GM10847 (cell line): Measurements from ENCODE around the gene TLDC2.

Experiments
- POLR2A ChIP-seq: IDR thresholded peaks from 2 replicates; pipeline ENCODE4 v1.6.1; 2011; ENCODE audit not compliant: insufficient read length; ENCODE audit errors: extremely low read depth

TLDC2 gene

DNA sequence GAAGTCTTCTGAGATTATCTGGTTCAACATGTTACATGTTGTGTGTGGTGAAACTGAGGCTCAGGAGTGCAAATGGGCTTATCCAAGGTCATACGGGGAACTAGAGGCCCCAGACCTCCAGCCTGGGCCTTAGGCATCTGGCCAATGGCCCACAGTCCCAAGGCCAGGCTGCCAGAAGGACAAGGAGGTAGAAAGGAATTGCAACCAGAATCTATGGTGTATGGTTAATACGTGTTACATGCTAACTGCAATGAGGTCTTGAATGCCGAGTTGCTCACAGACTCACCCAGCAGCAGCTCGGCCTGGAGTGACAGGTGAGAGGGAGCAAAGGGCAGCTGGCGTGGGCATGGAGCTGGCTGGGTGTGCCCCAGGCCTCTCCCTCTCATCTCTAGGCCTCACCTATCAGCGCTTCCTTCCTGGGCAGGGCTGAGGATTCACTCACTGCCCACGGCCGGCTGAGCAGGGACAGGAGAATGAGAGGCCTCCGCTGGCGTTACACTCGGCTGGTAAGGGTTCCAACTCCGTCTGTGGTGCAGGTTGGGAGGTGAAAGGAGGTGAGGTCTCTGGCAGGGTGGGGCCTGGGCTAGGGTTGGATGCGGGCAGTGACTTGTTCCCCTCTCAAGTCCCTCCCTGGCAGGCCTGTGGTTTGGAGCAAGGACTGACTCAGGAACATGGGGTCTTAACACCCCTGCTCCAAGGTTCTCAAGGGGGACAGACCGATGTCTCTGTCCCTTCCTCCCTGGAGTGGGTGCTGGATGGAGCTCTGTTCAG is at the start of gene TLDC2:
Gene TLDC2, plus strand, starts transcription at position 437 of the 771 bp plus-strand sequence. Its CDS starts 37 bp downstream, at position 474.
- TF ChIP-seq POLR2A: no peak

DNA sequence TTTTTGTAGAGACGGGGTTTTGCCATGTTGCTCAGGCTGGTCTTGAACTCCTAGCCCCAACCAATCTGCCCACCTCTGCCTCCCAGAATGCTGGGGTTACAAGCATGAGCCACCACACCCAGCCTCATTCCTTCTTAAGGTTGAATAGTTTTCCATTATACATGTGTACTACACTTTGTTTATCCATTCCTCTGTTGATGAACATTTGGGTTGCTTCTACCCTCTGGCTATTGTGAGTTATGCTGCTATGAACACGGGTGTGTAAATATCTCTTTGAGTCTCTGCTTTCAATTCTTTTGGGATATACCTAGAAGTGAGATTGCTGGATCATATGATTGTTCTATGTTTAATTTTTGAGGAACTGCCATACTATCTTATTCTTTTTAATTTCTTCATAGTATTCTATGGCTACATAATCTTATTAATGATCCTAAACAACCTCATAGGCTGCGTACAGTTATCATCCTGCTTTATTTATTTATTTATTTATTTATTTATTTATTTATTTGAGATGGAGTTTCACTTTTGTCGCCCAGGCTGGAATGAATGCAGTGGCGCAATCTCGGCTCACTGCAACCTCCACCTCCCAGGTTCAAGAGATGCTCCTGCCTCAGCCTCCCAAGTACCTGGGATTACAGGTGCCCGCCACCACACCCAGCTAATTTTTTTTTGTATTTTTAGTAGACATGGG is 49.2 kb upstream of the TLDC2 start:
- no peak for TF ChIP-seq POLR2A

DNA sequence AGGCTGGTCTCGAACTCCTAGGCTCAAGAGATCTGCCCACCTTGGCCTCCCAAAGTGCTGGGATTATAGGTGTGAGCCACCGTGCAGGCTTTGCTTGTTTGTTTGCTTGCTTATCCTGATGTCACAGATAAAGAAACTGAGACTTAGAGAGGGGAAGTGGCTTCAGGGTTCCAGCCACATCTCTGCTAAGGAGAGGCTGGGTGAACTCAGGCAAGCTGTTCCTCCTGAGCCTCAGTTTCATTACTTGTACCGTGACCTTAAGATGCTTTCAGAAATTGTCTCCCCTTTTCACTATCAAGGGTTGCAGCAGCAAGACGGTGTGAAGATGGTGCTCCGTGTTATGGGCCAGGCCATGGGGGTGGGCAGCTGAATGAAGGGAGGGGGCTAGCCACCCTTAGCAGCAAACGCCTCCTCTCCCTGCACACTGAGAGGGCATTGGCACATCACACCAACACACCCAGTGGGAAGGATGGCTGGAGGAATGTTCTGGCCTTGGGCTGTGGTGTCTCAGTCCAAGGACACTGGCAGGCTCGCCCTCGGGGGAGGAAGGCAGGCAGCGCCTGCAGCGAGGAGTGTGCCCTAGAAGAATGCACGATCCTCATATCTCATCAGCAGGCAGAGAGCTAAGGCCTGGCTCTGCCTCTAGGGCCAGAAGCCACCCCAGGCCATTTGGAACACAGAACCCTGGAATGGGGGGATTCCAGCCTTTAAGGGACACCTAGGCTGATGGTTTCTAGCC is 48.2 kb upstream of the TLDC2 start:
- no peak for TF ChIP-seq POLR2A

DNA sequence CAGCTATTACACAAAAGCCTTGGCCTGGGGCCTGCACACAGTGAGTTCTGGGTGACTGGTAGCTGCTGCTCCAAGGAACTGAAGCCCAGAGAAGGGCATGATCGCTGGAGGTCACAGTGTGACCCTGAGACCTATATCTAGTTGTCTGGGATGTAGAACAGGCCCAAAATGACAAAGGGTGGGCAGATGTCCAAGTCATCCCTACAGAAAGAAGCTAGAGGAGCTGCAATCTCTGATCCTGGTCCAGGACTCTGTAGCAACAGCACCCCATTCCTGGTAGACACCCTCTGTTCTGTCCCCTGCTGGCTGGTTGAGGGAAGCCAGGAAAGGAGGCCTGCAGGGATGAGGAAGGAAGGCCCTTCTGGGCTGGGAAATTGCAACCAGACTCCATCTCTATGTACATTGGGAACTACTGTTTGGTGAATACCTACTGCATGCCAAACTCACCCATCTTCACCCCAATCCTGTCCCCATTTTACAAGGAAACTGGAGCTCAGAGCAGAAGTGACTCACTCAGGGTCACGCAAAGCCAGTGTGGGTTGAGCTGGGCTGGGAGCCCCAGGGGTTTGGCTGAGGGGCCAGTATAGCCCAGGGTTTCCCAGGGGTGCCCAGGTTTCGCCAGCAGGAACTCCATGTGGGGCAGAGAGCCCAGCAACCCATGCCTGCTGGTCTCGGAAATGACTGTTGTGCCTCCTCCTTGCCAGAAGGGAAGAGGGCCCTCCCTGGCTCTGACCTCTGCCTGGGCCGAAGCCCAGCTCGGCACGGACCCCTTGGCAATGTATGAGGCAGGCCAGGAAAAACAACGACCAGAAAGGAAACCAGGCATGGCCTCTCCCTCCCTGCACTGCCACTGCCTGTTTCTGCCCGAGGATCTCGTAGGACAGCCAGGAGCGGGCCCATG is 44.9 kb upstream of the TLDC2 start:
- no peak for TF ChIP-seq POLR2A

DNA sequence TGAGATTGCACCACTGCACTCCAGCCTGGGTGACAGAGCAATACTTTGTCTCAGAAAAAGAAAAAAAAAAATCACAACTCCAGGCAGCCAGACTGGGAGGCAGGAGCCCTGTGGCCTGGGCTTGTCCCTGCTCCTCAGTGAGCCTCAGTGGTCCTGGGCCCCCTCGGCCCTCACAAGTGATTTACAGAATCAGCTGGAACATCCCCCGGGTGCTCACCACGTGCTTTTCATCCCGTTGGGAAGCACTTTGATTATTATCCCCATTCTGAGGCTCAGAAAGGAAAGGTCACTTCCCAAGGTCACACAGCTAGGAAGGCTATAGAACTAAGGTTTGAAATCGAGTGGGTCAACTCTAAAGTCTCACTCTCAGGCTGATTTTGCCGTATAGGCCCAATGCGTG is 43.1 kb upstream of the TLDC2 start:
- TF ChIP-seq POLR2A: no peak

DNA sequence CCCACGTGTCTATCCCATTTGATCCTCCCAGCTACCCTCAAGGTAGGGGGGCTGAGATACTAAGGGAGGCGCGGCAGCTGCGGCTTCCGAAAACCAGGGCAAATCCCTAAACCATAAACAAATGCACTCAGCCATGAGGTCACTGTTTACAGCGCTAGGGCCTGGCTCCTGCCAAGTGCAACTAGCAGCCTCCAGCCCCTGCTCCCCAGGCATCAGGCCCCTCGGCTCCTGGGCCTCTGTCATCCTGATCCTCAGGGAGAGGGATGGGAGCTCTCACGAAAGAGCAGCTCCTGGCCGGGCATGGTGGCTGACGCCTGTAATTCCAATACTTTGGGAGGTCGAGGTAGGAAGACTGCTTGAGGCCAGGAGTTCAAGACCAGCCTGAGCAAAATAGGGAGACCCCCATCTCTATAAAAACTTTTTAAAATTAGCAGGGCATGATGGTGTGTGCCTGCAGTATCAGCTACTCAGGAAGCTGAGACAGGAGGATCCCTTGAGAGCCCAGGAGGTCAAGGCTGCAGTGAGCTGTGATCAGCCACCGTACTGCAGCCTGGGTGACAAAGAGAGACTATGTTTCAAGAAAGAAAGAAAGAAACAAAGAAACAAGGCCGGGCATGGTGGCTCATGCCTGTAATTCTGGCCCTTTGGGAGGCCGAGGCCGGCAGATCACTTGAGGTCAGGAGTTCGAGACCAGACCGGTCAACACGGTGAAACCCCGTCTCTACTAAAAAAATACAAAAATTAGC is 42.5 kb upstream of the TLDC2 start:
- TF ChIP-seq POLR2A: no peak

DNA sequence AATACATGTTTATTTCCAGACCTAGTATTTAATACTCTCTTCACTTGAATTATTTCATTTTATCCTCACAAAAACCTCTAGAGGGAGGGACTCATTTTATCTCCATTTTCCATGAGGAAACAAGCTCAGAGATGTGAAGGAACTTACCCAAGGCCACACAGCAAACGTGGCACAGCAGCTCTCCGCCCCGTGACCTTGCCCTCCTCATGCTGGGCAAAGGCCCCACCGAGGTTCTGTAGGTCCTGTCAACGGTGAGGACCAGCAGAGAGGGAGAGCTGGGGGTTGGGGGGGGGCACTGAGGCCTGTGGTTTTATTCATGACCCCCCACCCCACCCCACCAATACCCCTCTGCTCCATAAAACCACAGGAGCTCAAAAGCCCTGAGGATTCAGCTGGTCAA is 40.9 kb upstream of the TLDC2 start:
- no peak for TF ChIP-seq POLR2A

DNA sequence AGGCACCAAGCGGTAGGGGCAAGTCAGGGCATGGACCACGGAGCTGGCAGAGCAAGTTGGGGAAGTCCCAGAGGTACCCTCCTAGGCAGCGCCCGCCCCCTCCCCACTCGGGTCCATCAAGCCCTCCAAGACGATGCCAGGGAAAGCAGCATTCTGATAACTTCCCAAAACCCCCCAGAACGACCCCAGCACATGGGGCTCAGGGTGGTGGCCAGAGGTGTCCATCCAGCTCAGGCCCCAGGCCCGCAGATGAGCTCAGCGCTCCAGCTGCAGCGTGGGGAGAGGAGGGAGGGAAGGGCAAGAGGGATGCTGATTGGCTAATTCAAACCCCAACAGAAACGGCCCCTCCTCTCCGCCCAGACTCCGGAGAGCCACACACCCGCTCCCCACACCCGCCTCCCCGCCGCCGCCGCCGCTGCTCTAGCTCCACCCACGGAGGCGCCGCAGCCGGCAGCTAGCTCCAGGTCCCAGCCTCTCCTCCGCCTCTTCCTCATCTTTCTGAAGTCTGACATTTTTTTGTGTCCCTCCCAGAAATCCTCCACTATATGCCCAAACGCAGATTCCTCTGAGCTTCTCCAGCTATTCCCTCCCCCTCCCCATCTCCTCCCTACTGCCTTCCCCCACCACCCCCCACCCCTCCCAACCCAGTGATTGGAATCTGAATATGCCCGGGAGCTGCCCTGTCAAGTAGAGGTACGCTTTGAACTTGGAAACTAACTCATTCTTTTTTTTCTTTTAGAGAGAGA is 40.3 kb upstream of the TLDC2 start:
- peak; percentile 54 for TF ChIP-seq POLR2A

DNA sequence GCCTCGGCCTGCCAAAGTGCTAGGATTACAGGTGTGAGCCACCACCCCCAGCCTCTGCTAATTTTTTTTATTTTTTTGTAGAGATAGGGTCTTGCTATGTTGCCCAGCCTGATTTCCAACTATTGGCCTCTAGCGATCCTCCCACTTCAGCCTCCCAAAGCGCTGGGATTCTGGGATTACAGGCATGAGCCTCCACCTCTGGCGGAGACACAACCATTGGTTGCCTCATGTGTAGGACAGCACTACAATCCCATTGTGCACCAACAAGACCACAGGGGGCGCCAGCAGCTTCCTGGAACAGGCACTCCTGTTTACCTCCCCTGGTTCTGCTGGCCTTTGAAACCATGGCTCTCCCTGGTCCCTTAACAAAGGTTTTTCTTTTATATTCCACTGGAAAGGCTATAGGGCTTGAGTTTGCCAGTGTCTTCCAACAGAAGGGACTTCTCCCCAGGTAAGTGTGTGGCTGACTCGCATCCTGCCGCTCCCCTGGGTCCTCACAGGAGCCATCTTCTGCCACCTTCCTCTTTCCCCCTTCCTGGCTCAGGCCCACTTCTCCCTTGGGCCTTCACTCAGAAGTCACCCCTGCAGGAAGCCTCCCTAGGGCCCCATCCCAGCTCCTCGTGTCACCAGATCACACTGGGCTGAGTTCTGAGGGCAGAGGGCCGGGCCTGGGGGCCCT is 39.2 kb upstream of the TLDC2 start:
- TF ChIP-seq POLR2A: no peak

DNA sequence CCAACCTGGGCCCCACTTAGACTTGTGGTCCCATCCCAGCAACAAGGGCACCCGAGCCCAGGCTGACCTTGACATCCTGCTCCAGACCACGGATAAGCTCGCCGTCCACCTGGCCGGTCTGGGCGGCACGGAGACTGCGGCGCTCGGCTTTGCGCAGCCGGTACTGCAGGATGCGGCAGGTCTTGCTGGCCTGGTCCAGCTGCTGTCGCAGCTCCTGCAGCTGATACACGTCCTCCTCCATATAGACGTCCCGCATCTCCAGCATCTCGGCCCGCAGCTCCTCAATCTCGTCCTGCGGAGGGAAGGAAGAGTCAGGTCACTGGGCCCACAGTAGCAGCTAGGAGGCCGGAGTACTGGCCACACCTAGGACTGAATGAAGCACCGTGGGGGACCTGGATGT is 36.8 kb upstream of the TLDC2 start:
- TF ChIP-seq POLR2A: no peak

DNA sequence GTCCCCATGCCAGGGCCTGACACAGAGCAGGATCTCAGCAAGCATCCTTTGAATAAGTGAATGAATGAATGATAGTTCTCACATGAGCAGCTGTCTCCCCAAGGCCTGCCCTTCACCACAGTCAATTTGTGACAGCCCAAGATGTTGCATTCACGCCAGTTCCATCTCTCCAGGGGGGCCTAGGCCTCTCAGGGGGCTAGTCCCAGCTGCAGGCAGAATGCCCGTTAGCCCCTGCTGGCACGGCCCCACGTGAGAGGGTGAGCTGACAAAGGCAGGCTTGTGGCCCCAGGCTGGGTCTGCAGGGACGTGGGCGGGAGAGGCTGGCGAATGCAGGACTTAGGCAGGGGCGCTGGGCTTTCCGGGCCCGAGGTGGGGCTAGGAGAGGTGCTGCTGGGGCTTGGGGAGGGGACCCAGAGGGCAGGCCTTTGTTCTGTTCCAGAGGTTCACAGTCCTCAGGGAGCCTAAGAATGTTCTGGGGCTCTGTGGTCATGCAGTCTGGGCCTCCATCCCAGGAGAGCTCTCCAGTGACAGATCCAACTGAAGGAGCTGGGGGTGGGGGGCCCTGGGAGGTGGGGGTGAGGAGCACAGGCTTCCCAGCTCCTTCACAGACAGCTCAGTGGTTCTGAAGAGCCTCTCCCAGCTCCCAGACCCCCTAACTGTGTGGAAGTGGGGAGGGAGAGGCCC is 30.5 kb upstream of the TLDC2 start:
- TF ChIP-seq POLR2A: no peak

DNA sequence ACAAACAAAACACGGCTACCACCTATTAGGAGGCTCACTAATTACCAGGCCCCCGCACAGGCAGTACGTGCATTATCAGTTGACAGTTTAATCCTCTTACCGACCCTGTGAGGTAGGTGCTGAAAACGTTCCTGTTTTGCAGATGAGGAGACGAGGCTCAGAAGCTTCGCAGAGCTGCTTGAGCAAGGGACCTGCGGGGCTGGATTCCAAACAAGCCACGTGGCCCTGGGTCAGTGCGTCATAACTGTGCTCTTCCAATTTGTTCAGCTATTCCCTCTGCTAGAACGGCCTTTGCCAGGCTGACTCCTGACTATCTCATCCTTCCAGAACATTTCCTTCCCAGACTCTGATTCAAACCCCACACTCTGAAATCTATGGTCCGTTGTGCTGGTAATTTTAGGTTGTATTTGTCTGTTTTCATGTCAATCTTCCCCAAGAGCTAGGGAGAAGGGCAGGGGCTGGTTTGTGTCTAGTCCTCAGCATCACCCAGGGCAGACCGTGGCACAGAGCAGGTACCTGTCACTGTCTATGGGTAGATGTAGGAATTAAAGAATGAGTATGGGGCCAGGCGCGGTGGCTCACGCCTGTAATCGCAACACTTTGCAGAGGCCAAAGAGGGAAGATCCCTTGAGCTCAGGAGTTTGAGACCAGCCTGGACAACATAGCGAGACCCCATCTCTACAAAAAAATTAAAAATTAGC is 28.8 kb upstream of the TLDC2 start:
- no peak for TF ChIP-seq POLR2A
